Choroid plexus epithelial cell (primary cell): ENCODE measurements around the gene RAB11FIP3.

Source experiments
- DNase-seq: peaks from one replicate; pipeline ENCODE4 v3.0.0-alpha.2; 2010; ENCODE audit warnings: low read depth
- H3K4me3 ChIP-seq: 2 replicates; pipeline ENCODE4 v1.5.1; 2011; ENCODE audit warnings: low read depth, mild to moderate bottlenecking, control low read depth, low read length, moderate library complexity
- CTCF ChIP-seq: conservative IDR thresholded peaks from 2 replicates; pipeline ENCODE4 v1.5.1; 2011; ENCODE audit warnings: low read depth, mild to moderate bottlenecking, control low read depth, inconsistent platforms, low read length, moderate library complexity

The RAB11FIP3 gene

GRCh38 chr16:543301-544164, 118.1 kb downstream of the RAB11FIP3 start:
- DNase-seq = no peak
- no peak for TF ChIP-seq CTCF
- no peak overlapping the region for H3K4me3 ChIP-seq

GRCh38 chr16:544517-544916, 119.1 kb downstream of the RAB11FIP3 start:
- TF ChIP-seq CTCF = no peak
- no peak overlapping the region for H3K4me3 ChIP-seq
- DNase-seq = no peak

GRCh38 chr16:546909-547770, 121.7 kb downstream of the RAB11FIP3 start:
- peak; percentile 44 for TF ChIP-seq CTCF
- no peak for DNase-seq
- H3K4me3 ChIP-seq = no peak overlapping the region

- no peak for DNase-seq
- H3K4me3 ChIP-seq = no peak overlapping the region
- no peak for TF ChIP-seq CTCF
These were observed 123.1 kb downstream of the RAB11FIP3 start for GRCh38 chr16:548586-548985.

- no peak overlapping the region for H3K4me3 ChIP-seq
- DNase-seq = no peak
These were observed 124.3 kb downstream of the RAB11FIP3 start for GRCh38 chr16:549544-550263.

More at GRCh38 chr16:549544-550263, 124.3 kb downstream of the RAB11FIP3 start:
- peak; percentile 10 for TF ChIP-seq CTCF
